ENCODE data around the gene SLC22A7.
A peak's percentile ranks its signal among the peaks of the same experiment; 100 is the strongest.

SLC22A7 gene

GRCh38 chr6:43328528-43328927 lies 30.5 kb downstream of the SLC22A7 start:
- no peak for TF ChIP-seq CTCF (IDR thresholded peaks at IDR 0.05; ENCODE audit: borderline replicate concordance, insufficient read depth, low read depth, low read length)
- H3K4me3 ChIP-seq (ENCODE audit: low read depth, low read length) = no peak overlapping the region

GRCh38 chr6:43331470-43331869 lies 33.4 kb downstream of the SLC22A7 start:
- no peak overlapping the region for H3K4me3 ChIP-seq (ENCODE audit: low read depth, low read length)
- no peak for TF ChIP-seq CTCF (IDR thresholded peaks at IDR 0.05; ENCODE audit: borderline replicate concordance, insufficient read depth, low read depth, low read length)

- no peak overlapping the region for H3K4me3 ChIP-seq (ENCODE audit: low read depth, low read length)
- no peak for TF ChIP-seq CTCF (IDR thresholded peaks at IDR 0.05; ENCODE audit: borderline replicate concordance, insufficient read depth, low read depth, low read length)
These were observed 33.8 kb downstream of the SLC22A7 start for GRCh38 chr6:43331891-43332290.

- H3K4me3 ChIP-seq (ENCODE audit: low read depth, low read length) = no peak overlapping the region
- 0 out of 2 replicates have a peak, but pooled peaks have one; percentile 9 for TF ChIP-seq CTCF (IDR thresholded peaks at IDR 0.05; ENCODE audit: borderline replicate concordance, insufficient read depth, low read depth, low read length)
These were observed 36.5 kb downstream of the SLC22A7 start for GRCh38 chr6:43334466-43335095.

- no peak for TF ChIP-seq CTCF (IDR thresholded peaks at IDR 0.05; ENCODE audit: borderline replicate concordance, insufficient read depth, low read depth, low read length)
- no peak overlapping the region for H3K4me3 ChIP-seq (ENCODE audit: low read depth, low read length)
These were observed 37.4 kb downstream of the SLC22A7 start for GRCh38 chr6:43335469-43335868.

GRCh38 chr6:43336382-43336781 lies 38.3 kb downstream of the SLC22A7 start:
- TF ChIP-seq CTCF (IDR thresholded peaks at IDR 0.05; ENCODE audit: borderline replicate concordance, insufficient read depth, low read depth, low read length) = no peak
- H3K4me3 ChIP-seq (ENCODE audit: low read depth, low read length) = no peak overlapping the region

GRCh38 chr6:43338243-43338642 lies 40.2 kb downstream of the SLC22A7 start:
- TF ChIP-seq CTCF (IDR thresholded peaks at IDR 0.05; ENCODE audit: borderline replicate concordance, insufficient read depth, low read depth, low read length) = no peak
- no peak overlapping the region for H3K4me3 ChIP-seq (ENCODE audit: low read depth, low read length)
